Measurements from ENCODE around the gene SNX5.
A peak's percentile ranks its signal among the peaks of the same experiment; 100 is the strongest.

Gene SNX5

DNA sequence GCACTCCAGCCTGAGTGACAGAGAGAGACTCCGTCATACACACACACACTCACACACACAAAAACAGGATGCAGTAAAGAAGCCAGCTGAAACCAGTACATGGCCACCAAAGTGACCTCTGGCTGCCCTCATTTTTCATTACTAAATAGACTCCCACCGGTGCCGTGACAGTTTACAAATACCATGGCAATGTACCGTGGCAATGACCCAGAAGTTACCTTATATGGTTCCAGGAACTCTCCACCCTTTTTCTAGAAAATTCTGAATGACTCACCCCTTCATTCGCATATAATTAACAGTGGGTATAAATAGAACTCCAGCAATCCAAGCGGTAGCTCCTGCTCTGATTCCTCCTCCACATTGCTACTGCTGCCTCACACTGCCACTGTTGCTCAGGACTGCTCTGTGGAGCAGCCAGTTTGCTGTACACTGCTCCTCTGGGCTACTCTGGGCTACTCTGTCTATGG lies 57.7 kb downstream of the SNX5 start:
- DNase-seq: no peak

DNA sequence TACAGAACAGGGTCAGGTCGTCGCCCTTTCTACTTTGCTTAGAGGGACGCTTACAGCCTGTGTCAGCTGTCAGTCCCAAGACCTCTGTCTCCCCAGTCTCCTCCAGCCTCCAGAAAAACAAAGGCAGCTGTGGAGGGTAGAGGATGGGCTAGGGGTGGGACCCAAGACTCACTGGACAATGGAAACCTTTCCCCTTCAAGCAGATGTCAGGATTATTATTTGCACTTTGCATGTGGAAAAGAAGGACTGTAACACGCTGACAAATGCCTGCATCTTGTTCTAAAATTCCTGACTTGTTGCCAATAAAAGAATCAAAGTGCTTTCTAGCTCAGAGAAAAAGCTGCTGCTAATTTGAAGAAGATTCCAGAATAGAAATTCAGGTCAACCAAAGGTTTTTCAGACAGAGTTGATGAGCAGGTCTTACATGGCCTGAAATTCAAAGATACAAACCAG lies 58.7 kb downstream of the SNX5 start:
- DNase-seq: no peak

DNA sequence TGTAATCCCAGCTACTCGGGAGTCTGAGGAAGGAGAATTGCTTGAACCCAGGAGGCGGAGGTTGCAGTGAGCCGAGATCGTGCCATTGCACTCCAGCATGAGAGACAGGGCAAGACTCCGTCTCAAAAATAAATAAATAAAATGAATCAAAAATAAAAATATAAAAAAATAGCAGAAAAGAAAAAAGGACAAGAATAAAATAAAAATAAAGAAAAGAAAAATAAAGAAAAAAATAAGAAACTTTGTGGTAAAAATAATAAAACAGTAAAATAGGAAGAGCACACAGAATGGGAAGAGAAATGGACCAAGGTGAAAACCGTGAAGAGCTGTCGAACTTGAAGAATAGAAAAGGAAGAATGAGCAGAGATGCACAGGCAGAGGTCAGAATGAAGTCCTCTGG lies 63.0 kb downstream of the SNX5 start:
- DNase-seq: no peak

DNA sequence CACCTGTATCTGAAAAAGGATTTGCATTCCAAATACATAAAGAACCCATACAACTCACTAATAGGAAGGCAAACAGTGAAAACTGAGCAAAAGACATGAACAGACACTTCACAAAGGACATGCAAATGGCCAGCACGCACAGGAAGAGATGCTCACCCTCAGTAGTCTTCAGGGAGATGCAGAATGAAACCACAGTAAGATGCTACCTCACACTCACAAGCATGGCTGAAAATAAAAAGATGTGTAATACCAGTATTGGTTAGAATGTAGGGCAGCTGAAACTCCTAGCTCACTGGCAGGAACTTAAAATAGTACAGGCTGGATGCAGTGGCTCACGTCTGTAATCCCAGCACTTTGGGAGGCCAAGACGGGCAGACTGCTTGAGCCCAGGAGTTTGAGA lies 64.6 kb downstream of the SNX5 start:
- DNase-seq: no peak

DNA sequence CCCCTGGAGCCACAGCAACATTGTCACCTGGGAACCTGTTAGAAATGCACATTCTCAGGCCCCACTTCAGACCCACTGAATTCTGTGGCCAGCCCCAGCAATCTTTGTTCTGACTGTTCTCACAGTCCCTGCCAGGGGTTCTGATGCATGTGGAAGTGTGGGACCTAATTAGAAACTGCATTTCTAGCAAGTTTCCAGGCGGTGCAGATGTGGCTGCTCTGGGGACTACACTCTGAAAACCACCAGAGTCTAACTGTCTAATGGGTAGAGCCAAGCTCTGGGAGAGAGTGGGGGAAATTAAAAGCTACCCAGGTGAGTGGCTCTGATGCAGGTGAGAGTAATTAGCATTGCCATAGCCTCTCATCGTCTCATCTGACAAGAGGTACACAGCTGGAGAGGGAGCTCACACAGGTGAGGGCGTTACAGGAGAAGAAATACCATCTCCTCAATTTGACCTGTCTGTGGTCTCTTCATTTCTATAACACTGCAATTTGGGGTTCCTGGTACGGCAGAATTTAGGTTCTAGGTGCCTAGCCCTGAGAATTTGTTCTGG lies 66.0 kb downstream of the SNX5 start:
- DNase-seq: no peak

DNA sequence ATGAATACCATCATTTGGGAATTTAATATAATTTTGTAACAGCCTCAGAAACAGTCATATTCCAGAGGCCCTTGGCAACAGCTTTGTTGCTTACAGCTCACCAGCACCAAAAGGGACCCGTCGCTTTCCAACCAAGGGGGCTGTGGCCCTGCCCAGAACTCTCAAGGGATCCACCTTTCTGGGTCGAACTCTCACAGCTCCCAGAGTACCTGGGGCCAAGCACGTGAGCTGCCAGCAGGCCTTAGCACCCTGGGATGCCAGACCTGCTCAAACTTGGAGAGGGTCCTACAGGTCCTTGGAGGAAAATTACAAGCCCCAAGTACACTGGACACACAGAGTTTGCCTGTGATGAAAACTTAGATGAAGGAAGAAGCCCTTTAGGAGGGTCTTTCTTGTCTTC lies 66.6 kb downstream of the SNX5 start:
- DNase-seq: no peak

DNA sequence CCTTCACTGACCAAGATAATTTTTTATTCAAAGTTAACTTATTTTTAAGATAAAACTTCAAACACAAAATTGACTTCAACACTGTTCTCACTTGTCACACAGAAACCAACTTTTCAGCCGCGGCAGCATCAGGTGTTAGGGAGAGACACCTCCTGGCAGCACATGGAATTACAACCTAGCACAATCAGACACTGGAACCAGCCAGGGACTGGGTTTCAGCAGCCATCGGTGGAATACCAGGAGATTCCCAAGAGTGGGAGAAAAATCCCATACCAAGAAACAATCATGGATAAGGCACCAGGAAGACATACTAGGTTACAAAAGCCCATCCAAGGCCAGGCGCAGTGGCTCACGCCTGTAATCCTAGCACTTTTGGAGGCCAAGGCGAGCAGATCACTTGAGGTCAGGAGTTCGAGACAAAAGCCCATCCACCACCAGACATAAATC lies 70.0 kb downstream of the SNX5 start:
- DNase-seq: peak; percentile 81

DNA sequence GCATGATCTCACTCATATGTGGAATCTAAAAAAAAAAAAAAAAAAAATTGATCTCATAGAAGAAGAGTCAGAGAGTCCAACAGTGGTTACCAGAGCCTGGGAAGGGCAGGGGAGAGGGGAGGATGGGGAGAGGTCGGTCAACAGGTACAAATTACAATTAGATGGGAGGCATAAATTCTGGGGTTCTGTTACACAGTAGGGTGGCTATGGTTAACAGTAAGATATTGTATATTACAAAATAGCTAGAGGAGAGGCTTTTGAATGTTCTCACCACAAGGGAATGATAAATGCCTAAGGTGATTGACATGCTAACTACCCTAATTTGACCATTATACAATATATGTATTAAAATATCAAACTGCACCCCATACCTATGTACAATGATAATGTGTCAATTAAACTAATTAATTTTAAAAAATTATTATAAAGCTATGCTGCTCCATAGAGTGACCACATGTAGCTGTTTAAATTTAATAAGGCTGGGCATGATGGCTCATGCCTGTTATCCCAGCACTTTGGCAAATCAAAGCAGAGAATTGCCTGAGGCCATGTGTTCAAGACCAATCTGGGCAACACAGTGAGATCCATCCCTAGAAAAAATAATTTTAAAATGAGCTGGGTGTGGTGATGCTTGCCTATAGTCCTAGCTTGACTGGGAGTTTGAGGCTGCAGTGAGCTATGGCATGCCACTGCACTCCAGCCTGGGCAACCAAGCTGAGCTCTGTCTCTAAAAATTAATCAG lies 70.9 kb downstream of the SNX5 start:
- DNase-seq: no peak

GRCh38 chr20:17896771-17897369 lies 71.7 kb downstream of the SNX5 start:
- no peak for DNase-seq

DNA sequence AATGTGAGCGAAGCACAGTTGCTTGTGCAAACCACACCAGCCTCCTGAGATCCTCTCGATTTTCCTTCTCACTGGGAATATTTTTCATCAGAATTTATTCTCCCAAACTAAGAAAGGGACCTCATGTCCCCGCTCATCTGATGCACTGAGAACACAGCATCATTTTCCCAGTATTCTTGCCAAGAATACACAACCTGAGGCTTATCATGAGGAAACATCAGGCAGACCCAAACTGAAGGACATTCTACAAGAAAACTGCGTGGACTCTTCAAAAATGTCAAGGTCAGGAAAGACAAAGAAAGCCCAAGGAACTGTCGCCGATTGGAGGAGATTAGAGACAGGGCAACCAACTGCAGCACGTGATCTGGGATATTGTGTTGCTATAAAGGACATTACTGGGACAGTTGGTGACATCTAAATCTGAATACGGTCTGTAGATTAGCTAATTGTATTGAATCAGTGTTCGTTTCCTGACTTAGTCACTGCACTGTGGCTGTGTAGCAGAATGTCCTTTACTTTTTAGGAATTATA lies 72.3 kb downstream of the SNX5 start:
- DNase-seq: no peak

GRCh38 chr20:17895641-17896171 lies 72.9 kb downstream of the SNX5 start:
- DNase-seq: peak; percentile 75

- no peak for DNase-seq
These were observed 75.1 kb downstream of the SNX5 start for GRCh38 chr20:17893445-17893844.

DNA sequence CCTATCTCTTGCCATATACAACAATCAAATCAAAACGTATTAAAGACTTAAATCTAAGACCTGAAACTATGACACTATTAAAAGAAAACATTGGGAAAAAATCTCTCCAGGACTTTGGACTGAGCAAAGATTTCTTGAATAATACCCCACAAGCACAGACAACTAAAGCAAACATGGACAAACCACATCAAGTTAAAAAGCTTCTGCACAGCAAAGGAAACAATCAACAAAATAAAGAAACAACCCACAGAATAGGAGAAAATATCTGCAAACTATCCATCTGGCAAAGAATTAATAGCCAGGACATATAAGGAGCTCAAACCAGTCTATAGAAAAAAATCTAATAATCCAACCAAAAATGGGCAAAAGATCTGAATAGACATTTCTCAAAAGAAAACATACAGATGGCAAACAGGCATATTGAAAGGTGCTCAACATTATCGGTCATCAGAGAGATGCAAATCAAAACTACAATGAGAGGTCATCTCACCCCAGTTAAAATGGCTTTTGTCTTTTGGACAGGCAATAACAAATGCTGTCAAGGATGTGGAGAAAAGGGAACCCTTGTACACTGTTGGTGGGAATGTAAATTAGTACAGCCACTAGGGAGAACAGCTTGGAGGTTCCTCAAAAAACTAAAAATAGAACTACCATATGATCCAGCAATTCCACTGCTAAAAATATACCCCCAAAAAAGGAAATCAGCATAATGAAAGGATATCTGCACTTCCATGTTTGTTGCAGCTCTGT lies 76.2 kb downstream of the SNX5 start:
- no peak for DNase-seq
